PC-9 (cell line): ENCODE measurements around the gene RS1.

Experiments used
- EZH2 ChIP-seq: fragments of 200-600 bp; sonication (generic); IDR thresholded peaks from 2 replicates; pipeline ENCODE4 v1.8.0; 2017; ENCODE audit warnings: antibody characterized with exemption, low read depth
- TF ChIP-seq, protein P1 (sequence below): fragments of 200-600 bp; sonication (generic); conservative IDR thresholded peaks from 2 replicates; pipeline ENCODE4 v1.6.1; 2017; ENCODE audit warnings: mixed run types, antibody characterized with exemption, mild to moderate bottlenecking, moderate library complexity

DNA sequence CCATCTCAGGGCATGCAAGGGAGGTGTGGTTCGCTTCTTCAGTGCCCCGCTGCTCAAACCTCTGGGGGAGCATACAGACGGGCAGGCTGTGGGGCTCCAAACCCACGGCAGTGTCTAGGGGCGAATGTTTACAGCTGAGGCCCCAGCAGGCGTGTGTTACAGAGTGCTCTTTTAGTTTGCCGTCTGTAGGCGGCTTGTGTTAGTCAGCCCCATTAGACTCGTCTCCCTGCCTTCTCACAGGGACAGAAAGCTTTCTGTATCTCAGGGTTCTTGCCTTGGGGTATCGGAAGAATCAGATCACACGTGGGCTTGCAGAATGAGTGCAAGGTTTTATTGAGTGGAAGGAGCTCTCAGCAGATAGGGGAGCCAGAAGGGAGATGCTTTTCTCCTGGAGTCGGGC is 10.6 kb downstream of the RS1 start:
- TF ChIP-seq, protein P1, sequence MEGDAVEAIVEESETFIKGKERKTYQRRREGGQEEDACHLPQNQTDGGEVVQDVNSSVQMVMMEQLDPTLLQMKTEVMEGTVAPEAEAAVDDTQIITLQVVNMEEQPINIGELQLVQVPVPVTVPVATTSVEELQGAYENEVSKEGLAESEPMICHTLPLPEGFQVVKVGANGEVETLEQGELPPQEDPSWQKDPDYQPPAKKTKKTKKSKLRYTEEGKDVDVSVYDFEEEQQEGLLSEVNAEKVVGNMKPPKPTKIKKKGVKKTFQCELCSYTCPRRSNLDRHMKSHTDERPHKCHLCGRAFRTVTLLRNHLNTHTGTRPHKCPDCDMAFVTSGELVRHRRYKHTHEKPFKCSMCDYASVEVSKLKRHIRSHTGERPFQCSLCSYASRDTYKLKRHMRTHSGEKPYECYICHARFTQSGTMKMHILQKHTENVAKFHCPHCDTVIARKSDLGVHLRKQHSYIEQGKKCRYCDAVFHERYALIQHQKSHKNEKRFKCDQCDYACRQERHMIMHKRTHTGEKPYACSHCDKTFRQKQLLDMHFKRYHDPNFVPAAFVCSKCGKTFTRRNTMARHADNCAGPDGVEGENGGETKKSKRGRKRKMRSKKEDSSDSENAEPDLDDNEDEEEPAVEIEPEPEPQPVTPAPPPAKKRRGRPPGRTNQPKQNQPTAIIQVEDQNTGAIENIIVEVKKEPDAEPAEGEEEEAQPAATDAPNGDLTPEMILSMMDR = no peak
- TF ChIP-seq EZH2 = no peak
